NCI-H1105 (cell line): ENCODE results near the gene UVRAG.
"Not testable (repeated sequence)": the region's sequence is repeated elsewhere in the genome, so short reads cannot be mapped to it uniquely, and the experiment has no call there.

Experiments
- DNase-seq: peaks from one replicate; lab custom pipeline; 2025; lab: John Stamatoyannopoulos, UW

UVRAG gene

GRCh38 chr11:76025817-76026216, 210.8 kb downstream of the UVRAG start:
- DNase-seq, result no peak

- no peak for DNase-seq
Observed at GRCh38 chr11:76026281-76026680, 211.3 kb downstream of the UVRAG start.

GRCh38 chr11:76026862-76027261, 211.9 kb downstream of the UVRAG start:
- DNase-seq, result no peak

- no peak for DNase-seq
Observed at GRCh38 chr11:76030286-76030685, 215.3 kb downstream of the UVRAG start.

- DNase-seq, result no peak
Observed at GRCh38 chr11:76030968-76031590, 216.1 kb downstream of the UVRAG start.

- DNase-seq, result no peak
Observed at GRCh38 chr11:76033699-76034098, 218.7 kb downstream of the UVRAG start.

- no peak for DNase-seq
Observed at GRCh38 chr11:76035020-76035419, 220.0 kb downstream of the UVRAG start.

GRCh38 chr11:76038608-76039007, 223.6 kb downstream of the UVRAG start:
- DNase-seq, result no peak

GRCh38 chr11:76041208-76041607, 226.2 kb downstream of the UVRAG start:
- DNase-seq, result no peak

GRCh38 chr11:76044750-76045320, 229.8 kb downstream of the UVRAG start:
- DNase-seq, result no peak

GRCh38 chr11:76047231-76047630, 232.2 kb downstream of the UVRAG start:
- DNase-seq, result no peak

GRCh38 chr11:76047766-76048165, 232.8 kb downstream of the UVRAG start:
- DNase-seq, result no peak

GRCh38 chr11:76048763-76049162, 233.8 kb downstream of the UVRAG start:
- DNase-seq, result no peak

- no peak for DNase-seq
Observed at GRCh38 chr11:76049511-76049910, 234.5 kb downstream of the UVRAG start.

- DNase-seq, result no peak
Observed at GRCh38 chr11:76051937-76052336, 236.9 kb downstream of the UVRAG start.

- no peak for DNase-seq
Observed at GRCh38 chr11:76054330-76054729, 239.3 kb downstream of the UVRAG start.

- DNase-seq, result no peak
Observed at GRCh38 chr11:76056876-76057275, 241.9 kb downstream of the UVRAG start.

GRCh38 chr11:76060475-76061036, 245.5 kb downstream of the UVRAG start:
- not testable (repeated sequence) for DNase-seq

GRCh38 chr11:76062733-76063132, 247.7 kb downstream of the UVRAG start:
- DNase-seq, result no peak

- DNase-seq, result no peak
Observed at GRCh38 chr11:76064192-76064591, 249.2 kb downstream of the UVRAG start.

- DNase-seq, result no peak
Observed at GRCh38 chr11:76067099-76067498, 252.1 kb downstream of the UVRAG start.

- DNase-seq, result no peak
Observed at GRCh38 chr11:76069001-76069400, 254.0 kb downstream of the UVRAG start.

- DNase-seq, result no peak
Observed at GRCh38 chr11:76071090-76071489, 256.1 kb downstream of the UVRAG start.

- no peak for DNase-seq
Observed at GRCh38 chr11:76073724-76074123, 258.7 kb downstream of the UVRAG start.
